Sciatic nerve (tissue), 2 donors: Measurements from ENCODE around the gene PTPDC1. TPM values are rescaled to one million over a fixed set of nuclear protein-coding genes. Genes with fewer than 3 reads are reported as not detected.
"Not testable (repeated sequence)": the region's sequence is repeated elsewhere in the genome, so short reads cannot be mapped to it uniquely, and the experiment has no call there.

Source experiments
- ATAC-seq: fragments of 200-7000 bp; cut with Tn5 transposase; one replicate; pipeline ENCODE4 v1.9.1; 2020; ENCODE audit warnings: mild to moderate bottlenecking, moderate library complexity
- DNase-seq: peaks from one replicate; pipeline ENCODE4 v3.0.0-alpha.2; 2020; ENCODE audit warnings: low spot score
- intact Hi-C: fragments of 100-400 bp; cut with DNase I; formaldehyde crosslinking; loops from one replicate; pipeline ENCODE4 v1.14.2; 2022
- total RNA-seq: library from RNA; stranded (reverse); fragmentation: NEBNext Ultra II Directional; extraction: Animal tissue kit (Norgen Biotek cat#: 25700); gene quantifications from one replicate; pipeline ENCODE4 v1.2.1, GENCODE V29; 2021
- donor health status: DM: no; HTN: no; CAD: no.
- donor health status: DM: no; HTN: no; CAD: no.

The PTPDC1 gene
- total RNA-seq, 1 donor from 2014 or later, result 50.2 TPM

- no peak for ATAC-seq
Measured at GRCh38 chr9:94085062-94085639, 887 bp downstream of the PTPDC1 start.

GRCh38 chr9:94086486-94087345, 2.5 kb downstream of the PTPDC1 start:
- intact Hi-C loops, result no loop called here
- no peak for ATAC-seq

More at GRCh38 chr9:94085062-94085639, 887 bp downstream of the PTPDC1 start:
- DNase-seq, result no peak
- intact Hi-C loops, result no loop called here

DNA sequence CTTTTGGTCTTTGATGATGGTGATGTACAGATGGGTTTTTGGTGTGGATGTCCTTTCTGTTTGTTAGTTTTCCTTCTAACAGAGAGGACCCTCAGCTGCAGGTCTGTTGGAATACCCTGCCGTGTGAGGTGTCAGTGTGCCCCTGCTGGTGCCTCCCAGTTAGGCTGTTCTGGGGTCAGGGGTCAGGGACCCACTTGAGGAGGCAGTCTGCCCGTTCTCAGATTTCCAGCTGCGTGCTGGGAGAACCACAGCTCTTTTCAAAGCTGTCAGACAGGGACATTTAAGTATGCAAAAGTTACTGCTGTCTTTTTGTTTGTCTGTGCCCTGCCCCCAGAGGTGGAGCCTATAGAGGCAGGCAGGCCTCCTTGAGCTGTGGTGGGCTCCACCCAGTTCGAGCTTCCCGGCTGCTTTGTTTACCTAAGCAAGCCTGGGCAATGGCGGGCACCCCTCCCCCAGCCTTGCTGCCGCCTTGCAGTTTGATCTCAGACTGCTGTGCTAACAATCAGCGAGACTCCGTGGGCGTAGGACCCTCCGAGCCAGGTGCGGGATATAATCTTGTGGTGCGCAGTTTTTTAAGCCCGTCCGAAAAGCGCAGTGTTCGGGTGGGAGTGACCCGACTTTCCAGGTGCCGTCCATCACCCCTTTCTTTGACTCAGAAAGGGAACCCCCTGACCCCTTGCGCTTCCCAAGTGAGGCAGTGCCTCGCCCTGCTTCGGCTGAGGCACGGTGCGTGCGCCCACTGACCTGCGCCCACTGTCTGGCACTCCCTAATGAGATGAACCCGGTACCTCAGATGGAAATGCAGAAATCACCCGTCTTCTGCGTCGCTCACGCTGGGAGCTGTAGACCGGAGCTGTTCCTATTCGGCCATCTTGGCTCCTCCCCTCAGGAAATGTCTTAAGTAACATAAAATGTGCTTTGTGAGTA, 10.2 kb downstream of the PTPDC1 start:
- intact Hi-C loops, DNase-seq, ATAC-seq: not testable (repeated sequence)

More at GRCh38 chr9:94086486-94087345, 2.5 kb downstream of the PTPDC1 start:
- no peak for DNase-seq

DNA sequence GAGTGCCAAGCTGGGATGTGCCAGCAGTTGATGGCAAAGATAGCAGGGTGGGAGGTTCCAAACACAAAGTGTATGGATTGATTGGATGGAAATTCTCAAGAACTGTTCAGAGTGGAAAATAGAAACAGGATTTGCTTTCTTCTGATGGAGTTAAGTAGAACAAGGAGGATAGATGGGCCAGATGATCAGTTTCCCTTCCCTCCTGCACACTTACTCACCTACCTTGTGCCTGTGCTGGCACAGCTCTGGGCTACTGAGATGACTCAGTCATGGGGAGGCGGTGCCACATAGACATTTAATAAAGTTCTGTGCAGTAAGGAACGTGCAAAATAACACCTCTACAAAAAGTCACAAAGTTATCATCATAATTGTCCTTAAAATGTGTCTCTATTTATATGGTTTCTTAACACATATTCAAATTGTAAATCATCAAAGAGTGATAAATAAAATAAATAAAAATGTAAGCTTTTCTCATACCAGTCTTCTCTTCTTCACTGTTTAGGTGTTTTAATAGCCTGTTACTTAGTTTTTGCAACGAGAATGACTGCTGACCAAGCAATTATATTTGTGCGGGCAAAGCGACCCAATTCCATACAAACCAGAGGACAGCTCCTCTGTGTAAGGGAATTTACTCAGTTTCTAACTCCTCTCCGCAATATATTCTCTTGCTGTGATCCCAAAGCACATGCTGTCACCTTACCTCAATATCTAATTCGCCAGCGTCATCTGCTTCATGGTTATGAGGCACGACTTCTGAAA, 12.7 kb downstream of the PTPDC1 start:
- intact Hi-C loops, result no loop called here
- DNase-seq, result no peak
- ATAC-seq, result no peak

DNA sequence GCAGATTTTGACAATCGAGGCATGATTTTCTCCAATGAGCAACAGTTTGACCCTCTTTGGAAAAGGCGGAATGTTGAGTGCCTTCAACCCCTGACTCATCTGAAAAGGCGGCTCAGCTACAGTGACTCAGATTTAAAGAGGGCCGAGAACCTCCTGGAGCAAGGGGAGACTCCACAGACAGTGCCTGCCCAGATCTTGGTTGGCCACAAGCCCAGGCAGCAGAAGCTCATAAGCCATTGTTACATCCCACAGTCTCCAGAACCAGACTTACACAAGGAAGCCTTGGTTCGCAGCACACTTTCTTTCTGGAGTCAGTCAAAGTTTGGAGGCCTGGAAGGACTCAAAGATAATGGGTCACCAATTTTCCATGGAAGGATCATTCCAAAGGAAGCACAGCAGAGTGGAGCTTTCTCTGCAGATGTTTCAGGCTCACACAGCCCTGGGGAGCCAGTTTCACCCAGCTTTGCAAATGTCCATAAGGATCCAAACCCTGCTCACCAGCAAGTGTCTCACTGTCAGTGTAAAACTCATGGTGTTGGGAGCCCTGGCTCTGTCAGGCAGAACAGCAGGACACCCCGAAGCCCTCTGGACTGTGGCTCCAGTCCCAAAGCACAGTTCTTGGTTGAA, 13.6 kb downstream of the PTPDC1 start:
- DNase-seq, result no peak
- no peak for ATAC-seq
- intact Hi-C loops, result no loop called here

- DNase-seq (no peak), ATAC-seq (no peak)
- intact Hi-C loops, result loop anchor here (2.0 kb wide), 1 partner anchor 72 kb away; no protein-coding TSS in a partner anchor
Measured at GRCh38 chr9:94100152-94100879, 16.1 kb downstream of the PTPDC1 start.

DNA sequence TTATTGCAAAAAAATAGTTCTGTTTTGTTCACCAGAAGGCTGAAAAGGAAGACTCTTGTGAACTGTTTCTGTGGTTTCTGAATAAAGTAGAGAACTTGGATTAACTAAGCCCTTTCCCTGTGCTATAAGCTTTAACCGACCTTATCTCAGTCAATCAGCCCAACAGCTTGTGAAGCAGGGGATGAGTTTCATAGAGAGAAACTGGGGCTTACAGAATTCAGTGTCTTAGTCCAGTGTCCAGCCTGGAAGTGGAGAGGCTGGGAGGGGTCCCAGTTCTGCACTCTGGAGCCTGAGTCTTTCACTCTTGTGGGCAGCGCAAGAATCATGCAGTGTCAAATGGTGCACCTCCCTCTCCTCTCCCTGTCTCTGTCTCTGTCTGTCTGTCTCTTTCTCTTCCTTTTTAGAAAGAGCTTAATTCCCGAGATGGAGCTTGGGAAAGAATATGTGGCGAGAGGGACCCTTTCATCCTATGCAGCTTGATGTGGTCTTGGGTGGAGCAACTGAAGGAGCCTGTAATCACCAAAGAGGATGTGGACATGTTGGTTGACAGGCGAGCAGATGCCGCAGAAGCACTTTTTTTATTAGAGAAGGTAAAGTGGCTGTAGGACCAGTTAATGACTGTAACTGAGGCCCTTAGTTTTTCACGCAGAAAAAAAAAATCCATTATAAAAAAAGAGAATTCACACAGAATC, 17.0 kb downstream of the PTPDC1 start:
- ATAC-seq (no peak), DNase-seq (no peak)
- intact Hi-C loops, result loop anchor here (2.0 kb wide), 1 partner anchor 73 kb away; no protein-coding TSS in a partner anchor

- intact Hi-C loops, result no loop called here
- DNase-seq (no peak), ATAC-seq (peak; percentile 92)
Measured at GRCh38 chr9:94108584-94108983, 24.3 kb downstream of the PTPDC1 start.

DNA sequence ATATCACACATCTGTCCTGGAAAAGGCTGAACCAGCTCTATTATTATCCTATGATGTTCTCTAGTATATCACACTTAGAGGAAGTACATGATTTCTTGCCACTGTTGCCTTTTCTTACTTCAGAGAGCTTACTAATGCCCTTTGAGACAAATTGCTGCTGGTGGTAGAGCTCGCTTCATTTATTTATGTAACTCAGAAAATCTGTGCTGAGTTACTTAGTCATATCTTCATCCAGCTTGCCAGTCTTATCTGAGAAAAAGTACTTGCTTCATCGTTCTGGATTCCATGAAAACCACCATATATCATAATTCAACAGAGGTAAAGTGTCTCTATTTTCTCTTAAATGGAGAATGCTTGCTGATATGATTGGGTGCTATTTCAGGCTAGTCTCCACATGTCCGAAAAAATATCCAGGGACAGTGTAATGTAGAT, 26.6 kb downstream of the PTPDC1 start:
- no peak for ATAC-seq
- intact Hi-C loops, result no loop called here
- no peak for DNase-seq

DNA sequence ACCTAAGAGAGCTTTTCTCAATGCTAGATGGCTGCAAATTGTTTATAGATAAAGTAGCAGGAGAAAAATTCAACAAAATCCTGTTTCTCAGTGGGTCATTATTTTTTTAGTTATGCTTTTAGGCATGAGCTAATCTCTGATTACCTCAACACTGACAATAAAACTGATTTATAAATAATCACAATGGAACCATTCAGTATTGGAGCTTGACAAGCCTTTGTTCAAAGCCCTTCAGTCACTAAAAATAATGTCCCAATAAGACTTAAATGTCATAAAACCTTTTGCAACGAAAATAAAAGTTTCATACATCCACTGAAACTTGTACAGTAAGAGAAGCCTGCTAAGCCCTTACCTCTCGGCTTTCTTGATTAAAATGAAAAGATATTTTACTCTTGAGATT, 27.2 kb downstream of the PTPDC1 start:
- intact Hi-C loops, result no loop called here
- no peak for ATAC-seq
- no peak for DNase-seq

DNA sequence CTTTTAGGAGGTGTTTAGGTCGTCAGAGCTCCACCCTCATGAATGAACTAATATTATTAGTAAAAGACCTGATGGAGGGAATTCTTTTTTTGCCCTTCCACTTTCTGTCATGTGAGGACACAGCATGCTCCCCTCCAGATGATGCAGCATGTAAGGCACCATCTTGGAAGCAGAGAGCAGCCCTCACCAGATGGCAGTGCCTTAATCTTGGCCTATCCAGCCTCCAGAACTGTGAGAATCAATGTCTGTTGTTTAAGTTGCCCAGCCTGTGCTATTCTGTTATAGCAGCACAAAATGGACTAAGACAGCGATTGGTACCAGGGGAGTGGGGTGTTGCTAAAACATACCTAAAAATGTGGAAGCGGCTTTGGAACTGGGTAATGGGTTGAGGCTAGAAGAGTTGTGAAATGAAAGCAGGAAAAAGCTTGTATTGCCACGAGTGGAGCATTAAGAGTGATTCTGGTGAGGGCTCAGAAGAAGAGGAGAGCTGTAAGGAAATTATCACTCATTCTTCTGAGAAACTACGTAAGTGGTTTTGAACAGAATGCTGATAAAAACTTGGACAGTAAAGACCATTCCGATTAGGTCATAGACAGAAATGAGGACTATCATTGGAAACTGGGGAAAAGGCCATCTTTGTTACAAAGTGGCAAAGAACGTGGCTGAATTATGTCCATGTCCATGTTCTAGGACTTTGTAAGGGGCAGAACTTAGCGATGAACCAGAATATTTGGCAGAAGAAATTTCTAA, 28.6 kb downstream of the PTPDC1 start:
- DNase-seq, result no peak
- ATAC-seq, result no peak
- intact Hi-C loops, result no loop called here

- intact Hi-C loops, DNase-seq, ATAC-seq: not testable (repeated sequence)
Measured at GRCh38 chr9:94120088-94120487, 35.8 kb downstream of the PTPDC1 start.

DNA sequence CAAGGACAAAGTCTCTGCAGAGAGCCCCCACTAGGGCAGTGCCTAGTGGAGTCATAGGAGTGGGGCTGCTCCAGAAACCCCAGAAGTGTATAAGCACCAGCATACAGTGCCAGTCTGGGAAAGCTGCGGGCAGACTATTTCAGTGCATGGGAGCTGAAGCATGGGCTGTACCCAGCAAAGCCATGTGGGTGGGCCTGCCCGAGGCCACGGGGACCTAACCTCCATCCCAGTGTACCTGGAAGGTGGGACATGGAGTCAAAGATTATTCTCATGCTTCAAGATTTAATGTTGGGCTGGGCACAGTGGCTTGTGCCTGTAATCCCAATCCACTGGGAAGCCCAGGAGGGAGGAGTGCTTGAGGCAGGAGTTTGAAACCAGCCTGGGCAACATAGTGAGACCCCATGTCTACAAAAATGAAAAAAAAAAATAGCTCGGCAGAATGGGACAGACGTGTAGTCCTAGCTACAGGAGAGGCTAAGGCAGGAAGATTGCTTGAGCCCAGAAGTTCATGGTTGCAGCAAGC, 36.7 kb downstream of the PTPDC1 start:
- ATAC-seq (no peak), DNase-seq (no peak)
- intact Hi-C loops, result no loop called here

GRCh38 chr9:94126844-94127243, 42.6 kb downstream of the PTPDC1 start:
- intact Hi-C loops, result no loop called here
- ATAC-seq (no peak), DNase-seq (no peak)

DNA sequence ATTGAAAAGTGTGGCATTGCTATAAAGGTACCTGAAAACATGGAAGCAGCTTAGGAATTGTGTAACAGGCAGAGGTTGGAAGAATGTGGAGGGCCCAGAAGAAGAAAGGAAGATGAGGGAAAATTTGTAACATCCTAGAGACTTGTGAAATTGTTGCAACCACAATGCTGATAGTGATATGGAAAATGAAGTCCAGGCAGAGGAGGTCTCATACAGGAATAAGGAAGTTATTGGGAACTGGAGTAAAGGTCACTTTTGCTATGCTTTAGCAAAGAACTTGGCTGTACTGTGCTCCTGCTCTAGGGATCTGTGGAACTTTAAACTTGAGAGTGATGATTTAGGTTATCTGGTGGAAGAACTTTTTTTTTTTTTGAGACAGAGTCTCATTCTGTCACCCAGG, 43.5 kb downstream of the PTPDC1 start:
- no peak for ATAC-seq
- DNase-seq, result no peak
- intact Hi-C loops, result no loop called here

DNA sequence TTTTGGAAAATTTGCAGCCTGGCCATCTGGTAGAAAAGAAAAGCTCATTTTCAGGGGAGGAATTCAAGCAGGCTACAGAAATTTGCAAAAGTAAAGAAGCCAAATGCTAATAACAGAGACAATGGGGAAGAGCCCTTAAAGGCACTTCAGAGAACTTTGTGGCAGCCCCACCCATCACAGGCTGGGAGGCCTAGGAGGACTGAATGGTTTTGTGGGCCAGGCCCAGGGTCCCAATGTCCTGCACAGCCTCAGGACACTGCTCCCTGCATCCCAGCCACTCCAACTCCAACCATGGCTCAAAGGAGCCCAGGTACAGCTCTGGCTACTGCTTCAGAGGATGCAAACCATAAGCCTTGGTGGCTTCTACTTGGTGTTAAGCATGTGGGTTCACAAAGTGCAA, 44.3 kb downstream of the PTPDC1 start:
- intact Hi-C loops, result no loop called here
- no peak for ATAC-seq
- DNase-seq, result no peak
